OCI-LY1 (cell line): ENCODE measurements around the gene FYN.

Source experiments
- H2AFZ ChIP-seq: fragments of 200-600 bp; sonication (generic), shearing (Covaris generic); 2 replicates; pipeline ENCODE4 v1.6.0; 2014; ENCODE audit warnings: antibody characterized with exemption, mild to moderate bottlenecking, low read length
- H3F3A ChIP-seq: fragments of 200-600 bp; sonication (generic), shearing (Covaris generic); 2 replicates; pipeline ENCODE4 v1.6.0; 2014; ENCODE audit warnings: mild to moderate bottlenecking, antibody characterized with exemption, low read length, moderate library complexity; ENCODE audit not compliant: insufficient read depth
- H3K27ac ChIP-seq: fragments of 200-600 bp; sonication (generic); 2 replicates; pipeline ENCODE4 v1.5.1; 2014; ENCODE audit warnings: low read length, mixed run types, mild to moderate bottlenecking, low read depth; ENCODE audit not compliant: poor library complexity, severe bottlenecking
- H3K27me3 ChIP-seq: fragments of 200-600 bp; sonication (generic); 2 replicates; pipeline ENCODE4 v1.6.0; 2014; ENCODE audit warnings: antibody characterized with exemption, mild to moderate bottlenecking, low read length, moderate library complexity; ENCODE audit not compliant: insufficient read depth
- H3K36me3 ChIP-seq: fragments of 200-600 bp; sonication (generic); 2 replicates; pipeline ENCODE4 v1.6.1; 2014; ENCODE audit warnings: mild to moderate bottlenecking, antibody characterized with exemption, low read length, moderate library complexity, mixed read lengths; ENCODE audit not compliant: insufficient read depth
- H3K4me1 ChIP-seq: fragments of 200-600 bp; sonication (generic); 2 replicates; pipeline ENCODE4 v1.5.1; 2014; ENCODE audit warnings: mild to moderate bottlenecking, low read length, moderate library complexity; ENCODE audit not compliant: insufficient read depth, severe bottlenecking
- H3K4me2 ChIP-seq: fragments of 200-600 bp; sonication (generic), shearing (Covaris generic); 2 replicates; pipeline ENCODE4 v1.6.1; 2014; ENCODE audit warnings: low read length
- H3K4me3 ChIP-seq: fragments of 200-600 bp; sonication (generic); 2 replicates; pipeline ENCODE4 v1.5.1; 2014; ENCODE audit warnings: low read length, low read depth, mild to moderate bottlenecking, mixed read lengths; ENCODE audit not compliant: poor library complexity, severe bottlenecking
- H3K79me2 ChIP-seq: fragments of 200-600 bp; shearing (Covaris generic); 2 replicates; pipeline ENCODE4 v1.6.1; 2016; ENCODE audit warnings: mixed run types, low read length, mixed read lengths; ENCODE audit not compliant: insufficient read depth
- H3K9ac ChIP-seq: fragments of 200-600 bp; sonication (generic), shearing (Covaris generic); 2 replicates; pipeline ENCODE4 v1.6.1; 2014; ENCODE audit warnings: mild to moderate bottlenecking, low read length, mixed read lengths
- H3K9me2 ChIP-seq: fragments of 200-600 bp; sonication (generic), shearing (Covaris generic); 2 replicates; pipeline ENCODE4 v1.6.1; 2014; ENCODE audit warnings: low read depth, mild to moderate bottlenecking, low read length, mixed read lengths
- H3K9me3 ChIP-seq: fragments of 200-600 bp; shearing (Covaris generic); 2 replicates; pipeline ENCODE4 v1.6.1; 2014; ENCODE audit warnings: low read length, mixed read lengths
- H4K20me1 ChIP-seq: fragments of 200-600 bp; sonication (generic), shearing (Covaris generic); 2 replicates; pipeline ENCODE4 v1.6.0; 2016; ENCODE audit warnings: mild to moderate bottlenecking, low read length; ENCODE audit not compliant: insufficient read depth
- CTCF ChIP-seq: fragments of 200-600 bp; sonication (generic), shearing (Covaris generic); IDR thresholded peaks from 2 replicates; pipeline ENCODE4 v1.5.1; 2017; ENCODE audit warnings: mild to moderate bottlenecking, antibody characterized with exemption, low read length, moderate library complexity, mixed read lengths
- EZH2 ChIP-seq: fragments of 200-600 bp; sonication (generic), shearing (Covaris generic); IDR thresholded peaks from 2 replicates; pipeline ENCODE4 v1.8.0; 2017; ENCODE audit warnings: borderline replicate concordance, mixed run types, mild to moderate bottlenecking, antibody characterized with exemption, low read length, moderate library complexity, mixed read lengths

The FYN gene

GRCh38 chr6:111759836-111760785 lies 113.1 kb downstream of the FYN start:
- Histone ChIP-seq H3K27ac (no peak overlapping the region), H3K27me3 (no peaks in the 10 kb centered on the region), H3F3A (no peaks in the 10 kb centered on the region), H3K9me2 (no peaks in the 10 kb centered on the region), H3K9ac (no peak overlapping the region), H3K4me3 (no peak overlapping the region), H2AFZ (no peak overlapping the region), H3K79me2 (no peaks in the 10 kb centered on the region), H3K4me1 (no peaks in the 10 kb centered on the region), H4K20me1 (no peaks in the 10 kb centered on the region), H3K4me2 (no peak overlapping the region), H3K9me3 (no peaks in the 10 kb centered on the region), H3K36me3 (no peaks in the 10 kb centered on the region)
- TF ChIP-seq EZH2, result no peak

DNA sequence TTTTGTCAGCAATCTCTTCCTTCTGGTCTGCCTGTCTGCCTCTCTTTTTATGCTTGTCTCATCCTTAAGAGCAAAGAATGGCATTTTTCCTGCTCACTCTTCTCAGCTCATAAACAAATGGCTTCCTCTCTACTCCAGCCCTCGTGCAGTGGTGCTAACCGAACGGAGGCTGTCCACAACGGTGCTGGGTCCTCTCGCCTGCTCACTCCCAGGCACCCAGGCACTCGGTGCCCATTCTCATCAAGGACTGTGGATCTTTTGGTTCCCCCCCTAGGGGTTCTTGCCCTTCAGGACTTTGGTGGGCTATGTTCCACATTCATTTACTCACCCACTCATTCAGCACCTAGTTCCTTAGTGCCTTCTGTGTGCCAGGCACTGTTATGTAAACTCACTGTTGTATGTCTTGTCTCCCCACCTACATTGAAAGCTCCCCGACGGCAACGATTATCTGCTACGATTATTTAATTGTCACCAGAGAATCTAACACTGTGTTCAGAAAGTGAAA lies 113.9 kb downstream of the FYN start:
- H3K27ac ChIP-seq, result no peak overlapping the region
- no peak overlapping the region for H2AFZ ChIP-seq
- H3K36me3 ChIP-seq, result no peaks in the 10 kb centered on the region
- H3K79me2 ChIP-seq, result no peaks in the 10 kb centered on the region
- no peaks in the 10 kb centered on the region for H4K20me1 ChIP-seq
- no peak overlapping the region for H3K4me2 ChIP-seq
- H3K9me2 ChIP-seq, result no peaks in the 10 kb centered on the region
- no peaks in the 10 kb centered on the region for H3K4me1 ChIP-seq
- no peak for TF ChIP-seq EZH2
- TF ChIP-seq CTCF, result no peak
- no peaks in the 10 kb centered on the region for H3F3A ChIP-seq
- H3K4me3 ChIP-seq, result no peak overlapping the region
- no peak overlapping the region for H3K9ac ChIP-seq
- no peaks in the 10 kb centered on the region for H3K27me3 ChIP-seq
- H3K9me3 ChIP-seq, result no peaks in the 10 kb centered on the region

GRCh38 chr6:111758608-111759329 lies 114.5 kb downstream of the FYN start:
- Histone ChIP-seq H3K36me3 (no peaks in the 10 kb centered on the region), H3K9ac (no peak overlapping the region), H3K4me2 (no peak overlapping the region), H4K20me1 (no peaks in the 10 kb centered on the region), H3K9me3 (no peaks in the 10 kb centered on the region), H3K9me2 (no peaks in the 10 kb centered on the region), H3K4me1 (no peaks in the 10 kb centered on the region), H3K27me3 (no peaks in the 10 kb centered on the region), H3K27ac (no peak overlapping the region), H2AFZ (no peak overlapping the region), H3F3A (no peaks in the 10 kb centered on the region), H3K4me3 (no peak overlapping the region), H3K79me2 (no peaks in the 10 kb centered on the region)
- TF ChIP-seq CTCF (no peak), EZH2 (no peak)
